ENCODE results near the gene ZDHHC14.

Gene ZDHHC14

GRCh38 chr6:157713451-157714152 is 332.6 kb downstream of the ZDHHC14 start:
- ATAC-seq: no peak; the same call in 2 of the 3 replicates
- no peak for TF ChIP-seq ZNF565 (CRISPR knock-in tag; conservative IDR thresholded peaks at IDR 0.05; ENCODE audit: low read depth)

GRCh38 chr6:157714153-157714490 is 333.1 kb downstream of the ZDHHC14 start:
- TF ChIP-seq ZNF70 (CRISPR knock-in tag; IDR thresholded peaks at IDR 0.05) (no peak), SNAI2 (CRISPR knock-in tag; IDR thresholded peaks at IDR 0.05) (no peak), TCF4 (CRISPR knock-in tag; IDR thresholded peaks at IDR 0.05; ENCODE audit: borderline replicate concordance) (no peak), ZNF8 (CRISPR knock-in tag; IDR thresholded peaks at IDR 0.05) (no peak), CSRNP3 (CRISPR knock-in tag; IDR thresholded peaks at IDR 0.05) (no peak), RARB (CRISPR knock-in tag; IDR thresholded peaks at IDR 0.05) (no peak)
- peak; percentile 22 for ATAC-seq

- TF ChIP-seq ZNF70 (CRISPR knock-in tag; IDR thresholded peaks at IDR 0.05) (no peak), ESRRG (CRISPR knock-in tag; IDR thresholded peaks at IDR 0.05) (no peak), GLIS3 (CRISPR knock-in tag; IDR thresholded peaks at IDR 0.05) (no peak), ISL1 (CRISPR knock-in tag; IDR thresholded peaks at IDR 0.05) (0 out of 2 replicates have a peak, but pooled peaks have one; percentile 22), ZC3H10 (CRISPR knock-in tag; IDR thresholded peaks at IDR 0.05) (no peak), RARB (CRISPR knock-in tag; IDR thresholded peaks at IDR 0.05) (no peak), SNAI2 (CRISPR knock-in tag; IDR thresholded peaks at IDR 0.05) (no peak), BACH2 (CRISPR knock-in tag; IDR thresholded peaks at IDR 0.05; ENCODE audit: borderline replicate concordance) (no peak)
- ATAC-seq: no peak
These were observed 334.8 kb downstream of the ZDHHC14 start for GRCh38 chr6:157715728-157716164.

- ATAC-seq: no peak
These were observed 335.4 kb downstream of the ZDHHC14 start for GRCh38 chr6:157716251-157716995.

GRCh38 chr6:157717340-157717748 is 336.4 kb downstream of the ZDHHC14 start:
- TF ChIP-seq ZNF565 (CRISPR knock-in tag; conservative IDR thresholded peaks at IDR 0.05; ENCODE audit: low read depth): no peak
- no peak for TF ChIP-seq ZNF8 (CRISPR knock-in tag; IDR thresholded peaks at IDR 0.05)
- no peak for TF ChIP-seq TSHZ2 (CRISPR knock-in tag; IDR thresholded peaks at IDR 0.05)
- TF ChIP-seq GLIS3 (CRISPR knock-in tag; IDR thresholded peaks at IDR 0.05): no peak
- no peak for TF ChIP-seq BACH2 (CRISPR knock-in tag; IDR thresholded peaks at IDR 0.05; ENCODE audit: borderline replicate concordance)
- TF ChIP-seq ZFP3 (CRISPR knock-in tag; IDR thresholded peaks at IDR 0.05): no peak
- no peak for TF ChIP-seq CSRNP3 (CRISPR knock-in tag; IDR thresholded peaks at IDR 0.05)
- no peak for TF ChIP-seq PATZ1 (CRISPR knock-in tag; IDR thresholded peaks at IDR 0.05; ENCODE audit: borderline replicate concordance)
- no peak for TF ChIP-seq POU6F1 (CRISPR knock-in tag; IDR thresholded peaks at IDR 0.05; ENCODE audit: borderline replicate concordance, low read depth)
- no peak for TF ChIP-seq OSR1 (CRISPR knock-in tag; IDR thresholded peaks at IDR 0.05)
- no peak for TF ChIP-seq RARB (CRISPR knock-in tag; IDR thresholded peaks at IDR 0.05)
- no peak for TF ChIP-seq CSDC2 (CRISPR knock-in tag; IDR thresholded peaks at IDR 0.05)
- no peak for ATAC-seq

More at GRCh38 chr6:157716251-157716995, 335.4 kb downstream of the ZDHHC14 start:
- no peak for TF ChIP-seq ZNF70 (CRISPR knock-in tag; IDR thresholded peaks at IDR 0.05)
- TF ChIP-seq ZFP3 (CRISPR knock-in tag; IDR thresholded peaks at IDR 0.05): no peak
- no peak for TF ChIP-seq GLIS3 (CRISPR knock-in tag; IDR thresholded peaks at IDR 0.05)
- no peak for TF ChIP-seq BACH2 (CRISPR knock-in tag; IDR thresholded peaks at IDR 0.05; ENCODE audit: borderline replicate concordance)
- no peak for TF ChIP-seq TCF4 (CRISPR knock-in tag; IDR thresholded peaks at IDR 0.05; ENCODE audit: borderline replicate concordance)
- TF ChIP-seq ZFP30 (CRISPR knock-in tag; IDR thresholded peaks at IDR 0.05): no peak
- TF ChIP-seq RARB (CRISPR knock-in tag; IDR thresholded peaks at IDR 0.05): no peak

All from SK-N-SH treated with all-trans-retinoic acid at 6 μM for 48 hours (cell line).